Activated CD4-positive, alpha-beta T cell treated with anti-CD3 and anti-CD28 coated beads, Interleukin-2, amount 10 ng/mL, durations not matched to agents 24 days and 14 days (primary cell): ENCODE results near the gene IPPK. TPM values are rescaled to one million over a fixed set of nuclear protein-coding genes. Genes with fewer than 3 reads are reported as not detected.

ENCODE experiments used
- DNase-seq: peaks from one replicate; pipeline ENCODE4 v3.0.0; 2022
- H3K27ac Mint-ChIP-seq: one replicate; pipeline ENCODE4 v1.8.0; 2022; ENCODE audit warnings: mild to moderate bottlenecking, mixed read lengths
- H3K27me3 Mint-ChIP-seq: one replicate; pipeline ENCODE4 v1.8.0; 2022; ENCODE audit warnings: mixed read lengths
- H3K36me3 Mint-ChIP-seq: one replicate; pipeline ENCODE4 v1.8.0; 2022; ENCODE audit warnings: low read depth, mild to moderate bottlenecking, mixed read lengths
- H3K4me1 Mint-ChIP-seq: one replicate; pipeline ENCODE4 v1.8.0; 2021; ENCODE audit warnings: mixed read lengths
- H3K4me3 Mint-ChIP-seq: one replicate; pipeline ENCODE4 v1.8.0; 2022; ENCODE audit warnings: mild to moderate bottlenecking, moderate library complexity, mixed read lengths
- H3K9me3 Mint-ChIP-seq: one replicate; pipeline ENCODE4 v1.8.0; 2021; ENCODE audit warnings: mixed read lengths
- intact Hi-C: fragments of 100-400 bp; cut with micrococcal nuclease; formaldehyde crosslinking; loops from one replicate; pipeline ENCODE4 v1.15.1; 2023
- total RNA-seq: library from RNA; stranded (reverse); gene quantifications from 2 replicates; pipeline ENCODE4 v1.2.3, GENCODE V29; 2022

The IPPK gene
- total RNA-seq, 1 donor from 2014 or later = 13.5 TPM

GRCh38 chr9:92616655-92617111 is 53.2 kb downstream of the IPPK start:
- peak overlapping the region; percentile 29 for H3K27ac Mint-ChIP-seq
- H3K4me3 Mint-ChIP-seq = no peak overlapping the region
- H3K9me3 Mint-ChIP-seq = no peaks in the 10 kb centered on the region
- no peak for DNase-seq
- no peaks in the 10 kb centered on the region for H3K4me1 Mint-ChIP-seq
- intact Hi-C loops = no loop called here
- H3K36me3 Mint-ChIP-seq = peaks cover 35% of the 10 kb centered on the region
- H3K27me3 Mint-ChIP-seq = no peaks in the 10 kb centered on the region

- H3K36me3 Mint-ChIP-seq = peaks cover 38% of the 10 kb centered on the region
- no peaks in the 10 kb centered on the region for H3K9me3 Mint-ChIP-seq
- no peaks in the 10 kb centered on the region for H3K4me1 Mint-ChIP-seq
- intact Hi-C loops = no loop called here
- H3K4me3 Mint-ChIP-seq = no peak overlapping the region
- H3K27ac Mint-ChIP-seq = peak overlapping the region; percentile 29
- DNase-seq = no peak
- H3K27me3 Mint-ChIP-seq = no peaks in the 10 kb centered on the region
These were observed 53.7 kb downstream of the IPPK start for GRCh38 chr9:92616199-92616641.

DNA sequence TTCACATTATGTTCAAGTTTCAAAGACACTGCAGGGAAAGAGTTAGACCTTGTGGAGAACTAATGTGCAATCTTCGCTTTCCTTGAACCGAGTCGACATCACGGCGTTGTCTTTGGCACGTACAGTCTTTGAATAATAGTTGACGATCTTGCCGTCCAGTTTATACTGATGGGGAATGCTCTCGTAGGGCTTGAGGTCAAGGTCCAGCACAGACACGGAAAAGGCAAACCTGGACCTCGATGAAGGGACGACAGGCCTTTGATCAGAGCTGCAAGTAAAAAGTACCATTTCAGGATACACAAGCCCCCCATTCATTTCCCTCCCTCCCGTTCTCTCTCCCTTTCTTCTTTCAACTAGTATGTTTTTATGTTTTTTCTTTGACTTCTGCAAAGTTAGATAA is 54.1 kb downstream of the IPPK start:
- no peaks in the 10 kb centered on the region for H3K9me3 Mint-ChIP-seq
- H3K27me3 Mint-ChIP-seq = no peaks in the 10 kb centered on the region
- H3K4me1 Mint-ChIP-seq = no peaks in the 10 kb centered on the region
- H3K27ac Mint-ChIP-seq = no peak overlapping the region
- peaks cover 39% of the 10 kb centered on the region for H3K36me3 Mint-ChIP-seq
- no peak overlapping the region for H3K4me3 Mint-ChIP-seq
- no peak for DNase-seq
- intact Hi-C loops = no loop called here

- DNase-seq = no peak
- no peaks in the 10 kb centered on the region for H3K4me1 Mint-ChIP-seq
- no peaks in the 10 kb centered on the region for H3K9me3 Mint-ChIP-seq
- H3K36me3 Mint-ChIP-seq = peaks cover 36% of the 10 kb centered on the region
- intact Hi-C loops = no loop called here
- no peak overlapping the region for H3K27ac Mint-ChIP-seq
- no peak overlapping the region for H3K4me3 Mint-ChIP-seq
- H3K27me3 Mint-ChIP-seq = no peaks in the 10 kb centered on the region
These were observed 55.0 kb downstream of the IPPK start for GRCh38 chr9:92614763-92615461.

DNA sequence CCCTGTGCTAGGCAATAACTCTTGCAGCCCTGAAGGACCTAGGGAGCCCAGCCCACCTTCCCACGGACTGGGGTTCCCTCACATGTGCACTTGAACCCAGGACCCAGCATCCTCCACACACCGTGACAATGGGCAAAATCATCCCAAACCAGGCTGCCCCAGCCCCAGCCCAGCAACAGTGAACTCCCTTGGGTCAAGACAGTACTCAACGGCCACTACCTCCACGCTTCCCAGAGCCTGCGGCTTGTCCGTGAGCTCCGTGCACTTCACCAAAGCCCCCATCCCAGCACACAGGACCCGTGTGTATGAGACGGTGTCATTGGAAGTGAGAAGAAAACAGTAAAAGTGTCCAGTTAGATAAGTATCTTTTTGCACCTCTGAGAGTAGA is 55.8 kb downstream of the IPPK start:
- intact Hi-C loops = no loop called here
- Mint-ChIP-seq H3K36me3 (peaks cover 36% of the 10 kb centered on the region), H3K9me3 (no peaks in the 10 kb centered on the region), H3K4me1 (no peaks in the 10 kb centered on the region), H3K4me3 (no peak overlapping the region), H3K27me3 (no peaks in the 10 kb centered on the region), H3K27ac (no peak overlapping the region)
- DNase-seq = no peak

DNA sequence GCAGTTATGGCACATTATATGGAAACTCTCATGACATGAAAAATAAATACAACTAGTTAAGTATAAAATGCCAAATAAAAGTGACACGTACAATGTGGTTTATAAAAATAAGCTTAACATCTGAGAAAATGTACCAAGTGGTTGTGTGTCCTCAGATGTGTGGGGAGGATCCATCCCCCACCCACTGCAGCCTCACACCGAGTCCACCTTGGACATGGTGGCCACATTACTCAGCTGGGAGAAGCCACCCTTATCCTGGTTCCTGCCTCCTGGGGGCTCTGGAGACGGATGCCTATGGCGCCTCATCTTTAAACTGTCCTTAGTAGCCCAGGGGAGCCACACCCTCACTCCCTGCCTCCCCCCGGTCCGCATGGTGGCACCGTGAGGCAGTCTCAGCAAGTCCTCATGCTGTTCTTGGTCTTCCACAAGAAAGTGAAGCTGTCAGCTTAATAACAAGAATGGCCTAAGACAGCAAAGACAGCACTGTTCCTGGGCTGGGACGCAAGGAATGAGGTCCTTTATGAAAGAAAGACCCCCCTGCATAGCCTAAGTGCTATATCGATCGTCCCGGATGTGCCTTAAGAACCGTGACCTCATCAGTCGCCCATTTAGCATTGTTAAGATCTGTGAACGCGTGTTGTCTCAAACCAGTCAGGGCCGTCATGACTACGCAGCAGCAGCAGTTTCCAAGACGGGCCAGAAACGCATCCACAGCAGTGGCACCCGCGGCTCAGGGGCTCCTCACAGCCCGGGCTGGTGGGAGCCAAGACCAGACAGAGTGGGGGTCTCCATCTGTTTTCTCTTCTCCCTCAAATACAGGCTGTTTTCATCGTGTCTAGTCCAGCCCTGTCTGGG is 56.4 kb downstream of the IPPK start:
- Mint-ChIP-seq H3K27ac (no peak overlapping the region), H3K27me3 (no peaks in the 10 kb centered on the region), H3K9me3 (no peaks in the 10 kb centered on the region), H3K4me1 (no peaks in the 10 kb centered on the region), H3K4me3 (no peak overlapping the region), H3K36me3 (peaks cover 36% of the 10 kb centered on the region)
- no peak for DNase-seq
- intact Hi-C loops = no loop called here

GRCh38 chr9:92612816-92613215 is 57.1 kb downstream of the IPPK start:
- H3K4me1 Mint-ChIP-seq = no peaks in the 10 kb centered on the region

DNA sequence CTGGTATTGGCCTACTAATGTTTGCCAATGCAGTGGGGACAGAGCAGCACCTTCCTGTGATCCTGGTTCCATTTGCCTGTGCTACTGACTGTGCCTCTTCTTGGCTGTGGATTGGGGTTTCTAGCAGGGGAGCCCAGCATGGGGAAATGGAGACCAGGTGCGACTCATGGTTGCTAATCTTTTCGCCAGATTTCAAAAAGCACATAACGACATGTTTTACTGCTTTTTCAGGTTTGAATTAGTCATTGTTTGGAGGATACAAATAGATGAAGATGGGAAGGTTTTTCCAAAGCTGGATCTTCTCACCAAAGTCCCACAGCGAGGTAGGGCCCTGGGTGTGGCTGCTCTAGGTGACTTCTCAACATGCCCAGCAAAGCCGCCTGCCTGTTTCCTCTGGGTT is 57.6 kb downstream of the IPPK start:
- DNase-seq = no peak

More at GRCh38 chr9:92612816-92613215, 57.1 kb downstream of the IPPK start:
- Mint-ChIP-seq H3K9me3 (no peaks in the 10 kb centered on the region), H3K27ac (no peak overlapping the region), H3K36me3 (peaks cover 36% of the 10 kb centered on the region), H3K4me3 (no peak overlapping the region), H3K27me3 (no peaks in the 10 kb centered on the region)
- no peak for DNase-seq
- intact Hi-C loops = no loop called here

DNA sequence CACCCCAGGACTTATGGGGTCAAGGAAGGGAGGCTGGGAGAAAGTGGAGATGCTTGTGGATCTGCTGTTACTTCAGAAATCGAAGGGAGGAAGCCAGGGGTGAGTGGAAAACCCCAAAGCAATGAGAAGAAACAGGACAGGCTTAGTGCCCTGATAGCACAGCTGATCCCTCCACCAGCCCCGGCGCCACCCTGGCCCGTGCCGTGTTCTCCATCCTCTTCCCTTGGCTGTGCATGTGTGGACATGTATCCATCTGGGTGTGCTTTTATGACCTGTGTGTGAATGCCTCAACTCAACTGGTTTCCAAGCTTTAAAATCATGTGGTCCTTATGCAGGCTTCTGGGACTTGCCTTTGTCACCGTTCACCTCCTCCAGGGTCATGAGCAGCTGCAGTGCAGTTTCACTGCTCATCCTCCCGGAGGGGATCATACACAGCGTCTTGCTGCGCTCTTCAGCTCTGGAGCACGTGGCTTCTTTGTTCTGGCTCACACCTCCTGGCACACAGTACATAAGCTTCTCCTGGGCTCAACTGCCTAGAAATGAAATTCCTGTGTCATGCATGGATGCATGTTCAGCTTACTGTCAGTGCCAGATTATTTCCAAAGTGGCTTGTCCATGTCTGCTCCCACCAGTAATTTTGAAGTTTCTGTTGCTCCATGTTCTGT is 58.2 kb downstream of the IPPK start:
- Mint-ChIP-seq H3K27ac (peak overlapping the region; percentile 49), H3K9me3 (no peaks in the 10 kb centered on the region), H3K27me3 (no peaks in the 10 kb centered on the region), H3K4me1 (no peaks in the 10 kb centered on the region), H3K36me3 (peaks cover 34% of the 10 kb centered on the region), H3K4me3 (no peak overlapping the region)
- DNase-seq = no peak
- intact Hi-C loops = no loop called here

More for the DNA sequence above, 57.6 kb downstream of the IPPK start:
- Mint-ChIP-seq H3K4me1 (no peaks in the 10 kb centered on the region), H3K27ac (no peak overlapping the region), H3K36me3 (peaks cover 36% of the 10 kb centered on the region), H3K27me3 (no peaks in the 10 kb centered on the region), H3K9me3 (no peaks in the 10 kb centered on the region), H3K4me3 (no peak overlapping the region)
- intact Hi-C loops = no loop called here

DNA sequence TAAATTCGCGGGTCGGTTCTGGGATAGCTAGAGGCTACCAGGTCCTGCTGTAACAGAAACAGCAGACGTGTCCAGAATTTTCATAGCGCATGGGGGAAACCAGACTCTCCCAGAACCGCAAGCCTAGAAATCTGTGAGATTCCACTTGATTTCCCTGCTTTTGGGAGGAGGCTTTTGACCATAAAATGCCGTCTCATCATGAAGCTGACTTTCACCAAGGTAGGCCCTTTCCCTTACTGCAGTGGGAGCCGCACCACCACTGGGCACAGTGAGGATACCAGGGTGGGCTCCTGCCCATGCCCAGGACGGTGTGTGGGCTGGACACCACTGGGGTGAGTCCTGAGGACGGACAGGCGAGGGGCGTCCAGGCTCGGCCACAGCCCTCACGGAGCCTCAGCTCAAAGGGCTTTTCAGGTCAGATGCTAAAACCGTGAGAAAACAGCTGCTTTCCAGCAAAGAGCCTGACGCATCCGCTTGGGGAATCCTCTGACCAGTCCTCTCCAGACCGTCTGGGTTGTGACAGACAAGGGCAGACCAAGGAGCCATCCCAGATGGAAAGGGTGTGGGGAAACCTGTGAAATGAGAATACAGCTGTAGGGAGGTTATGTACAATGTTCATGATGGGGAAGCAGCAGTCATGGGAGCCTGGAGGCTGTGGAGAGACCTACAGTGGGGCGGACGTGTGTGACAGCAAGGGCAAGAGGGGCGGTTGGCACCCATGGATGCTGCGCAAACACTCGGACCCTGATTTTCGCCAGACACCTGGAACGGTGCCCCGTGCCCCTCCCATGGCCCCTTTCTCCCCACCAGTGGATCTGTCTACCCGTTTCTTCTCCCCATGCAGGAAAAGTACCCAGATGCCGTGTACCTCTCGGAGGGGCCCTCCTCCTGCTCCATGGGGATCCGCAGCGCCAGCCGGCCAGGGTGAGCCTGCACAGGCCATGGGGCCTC is 59.2 kb downstream of the IPPK start:
- Mint-ChIP-seq H3K27ac (no peak overlapping the region), H3K4me3 (no peak overlapping the region), H3K36me3 (peaks cover 27% of the 10 kb centered on the region), H3K27me3 (no peaks in the 10 kb centered on the region), H3K4me1 (no peaks in the 10 kb centered on the region), H3K9me3 (no peaks in the 10 kb centered on the region)
- intact Hi-C loops = no loop called here
- no peak for DNase-seq

- H3K27me3 Mint-ChIP-seq = no peaks in the 10 kb centered on the region
- intact Hi-C loops = no loop called here
- H3K27ac Mint-ChIP-seq = no peak overlapping the region
- no peak overlapping the region for H3K4me3 Mint-ChIP-seq
- no peaks in the 10 kb centered on the region for H3K4me1 Mint-ChIP-seq
- no peak for DNase-seq
- peaks cover 9% of the 10 kb centered on the region for H3K9me3 Mint-ChIP-seq
- H3K36me3 Mint-ChIP-seq = peaks cover 19% of the 10 kb centered on the region
These were observed 61.0 kb downstream of the IPPK start for GRCh38 chr9:92608909-92609445.

GRCh38 chr9:92608241-92608908 is 61.6 kb downstream of the IPPK start:
- H3K4me1 Mint-ChIP-seq = no peaks in the 10 kb centered on the region
- intact Hi-C loops = no loop called here
- no peaks in the 10 kb centered on the region for H3K27me3 Mint-ChIP-seq
- H3K27ac Mint-ChIP-seq = no peak overlapping the region
- peak; percentile 30 for DNase-seq
- H3K4me3 Mint-ChIP-seq = no peak overlapping the region
- H3K9me3 Mint-ChIP-seq = peaks cover 15% of the 10 kb centered on the region
- peaks cover 15% of the 10 kb centered on the region for H3K36me3 Mint-ChIP-seq
